Liver (tissue), 9 donors: Measurements from ENCODE around the gene FLNA. TPM values are rescaled to one million over a fixed set of nuclear protein-coding genes. Genes with fewer than 3 reads are reported as not detected.
"Not testable (repeated sequence)": the region's sequence is repeated elsewhere in the genome, so short reads cannot be mapped to it uniquely, and the experiment has no call there.

ENCODE experiments used
- DNase-seq: peaks from one replicate; pipeline ENCODE4 v3.0.0-alpha.2; 2017; ENCODE audit warnings: low spot score
- H3K27ac ChIP-seq, 2 donors: one replicate each; pipeline ENCODE4 v1.7.0; 2013; ENCODE audit warnings: inconsistent platforms in 2 of 2, low read length in 2 of 2, control low read depth in 1 of 2, low read depth in 1 of 2, mild to moderate bottlenecking in 1 of 2
- H3K27me3 ChIP-seq, 4 donors: one replicate each; pipeline versions ENCODE4 v1.6.1 to v1.7.0; 2013; ENCODE audit warnings: low read length in 3 of 4, inconsistent platforms in 1 of 4, mild to moderate bottlenecking in 1 of 4, moderate library complexity in 1 of 4; ENCODE audit not compliant: control insufficient read depth in 4 of 4, insufficient read depth in 4 of 4
- H3K36me3 ChIP-seq, 4 donors: one replicate each; pipeline versions ENCODE4 v1.6.1 to v1.7.0; 2013; ENCODE audit warnings: low read length in 3 of 4, mild to moderate bottlenecking in 3 of 4, low read depth in 1 of 4, moderate library complexity in 1 of 4; ENCODE audit not compliant: control insufficient read depth in 4 of 4, insufficient read depth in 3 of 4
- H3K4me1 ChIP-seq, 4 donors: one replicate each; pipeline versions ENCODE4 v1.6.1 to v1.7.0; 2013; ENCODE audit warnings: low read length in 3 of 4, mild to moderate bottlenecking in 3 of 4, moderate library complexity in 1 of 4; ENCODE audit not compliant: control insufficient read depth in 4 of 4, insufficient read depth in 4 of 4
- H3K4me3 ChIP-seq, 3 donors: one replicate each; pipeline versions ENCODE4 v1.6.1 to v1.7.0; 2013; ENCODE audit warnings: low read length in 3 of 3, control low read depth in 1 of 3, low read depth in 1 of 3, mild to moderate bottlenecking in 1 of 3
- H3K9ac ChIP-seq, 2 donors: one replicate each; pipeline ENCODE4 v1.7.0; 2013; ENCODE audit warnings: low read length in 2 of 2, mild to moderate bottlenecking in 2 of 2, moderate library complexity in 2 of 2, control low read depth in 1 of 2, low read depth in 1 of 2
- H3K9me3 ChIP-seq, 4 donors: one replicate each; pipeline versions ENCODE4 v1.6.1 to v1.7.0; 2013; ENCODE audit warnings: low read length in 3 of 4; ENCODE audit not compliant: control insufficient read depth in 4 of 4
- ATF3 ChIP-seq: IDR thresholded peaks from 2 replicates; pipeline ENCODE4 v1.6.1; 2016; ENCODE audit warnings: antibody characterized with exemption
- FOXA1 ChIP-seq: IDR thresholded peaks from 2 replicates; pipeline ENCODE4 v1.6.1; 2016; ENCODE audit warnings: antibody characterized with exemption
- FOXA2 ChIP-seq: IDR thresholded peaks from 2 replicates; pipeline ENCODE4 v1.6.1; 2016; ENCODE audit warnings: antibody characterized with exemption
- GABPA ChIP-seq, 2 donors: IDR thresholded peaks in 1 of 2; conservative IDR thresholded peaks in 1 of 2; 2 replicates each; pipeline ENCODE4 v1.6.1; 2016; ENCODE audit warnings: antibody characterized with exemption in 2 of 2, mild to moderate bottlenecking in 1 of 2, moderate library complexity in 1 of 2
- HNF4A ChIP-seq, 2 donors: conservative IDR thresholded peaks; 2 replicates each; pipeline ENCODE4 v1.6.1; 2016; ENCODE audit warnings: antibody characterized with exemption in 2 of 2, mild to moderate bottlenecking in 2 of 2
- HNF4G ChIP-seq: IDR thresholded peaks from 2 replicates; pipeline ENCODE4 v1.6.1; 2016; ENCODE audit warnings: antibody characterized with exemption
- JUND ChIP-seq, 2 donors: IDR thresholded peaks; 2 replicates each; pipeline ENCODE4 v1.6.1; 2016; ENCODE audit warnings: antibody characterized with exemption in 2 of 2
- NR2F2 ChIP-seq: IDR thresholded peaks from 2 replicates; pipeline ENCODE4 v1.6.1; 2016; ENCODE audit warnings: antibody characterized with exemption
- RAD21 ChIP-seq, 2 donors: IDR thresholded peaks; 2 replicates each; pipeline ENCODE4 v1.6.1; 2016; ENCODE audit warnings: antibody characterized with exemption in 2 of 2, mild to moderate bottlenecking in 2 of 2
- RXRA ChIP-seq, 2 donors: IDR thresholded peaks; 2 replicates each; pipeline ENCODE4 v1.6.1; 2017 to 2018; ENCODE audit warnings: antibody characterized with exemption in 2 of 2, mild to moderate bottlenecking in 1 of 2
- TAF1 ChIP-seq: conservative IDR thresholded peaks from 2 replicates; pipeline ENCODE4 v1.6.1; 2016; ENCODE audit warnings: antibody characterized with exemption, mild to moderate bottlenecking
- YY1 ChIP-seq: IDR thresholded peaks from 2 replicates; pipeline ENCODE4 v1.6.1; 2016; ENCODE audit warnings: antibody characterized with exemption, mild to moderate bottlenecking
- WGBS: extraction: QIAGEN DNeasy Blood & Tissue Kit; methylation state at CpG from one replicate; pipeline ENCODE4 v1.1.7; 2013; 5-methylcytosine and 5-hydroxymethylcytosine counted together
- polyA plus RNA-seq, 2 donors: library from polyadenylated mRNA; stranded (reverse) in 1 of 2; unstranded in 1 of 2; fragments of 200-250 nt in 1 of 2; fragments of >200 nt in 1 of 2; fragmentation: Nextera tagmentation in 1 of 2; extraction: Ambion mirVana in 1 of 2; gene quantifications; one replicate each; pipeline versions ENCODE4 v1.2.1 to v1.2.3, GENCODE V29; 2013 to 2015
- total RNA-seq, 2 donors: library from RNA; depleted of rRNA; stranded (reverse); fragments of >200 nt; gene quantifications; one replicate each; pipeline ENCODE4 v1.2.3, GENCODE V29; 2014
- TF ChIP-seq, protein P1 (sequence below): IDR thresholded peaks from 2 replicates; pipeline ENCODE4 v1.6.1; 2016; ENCODE audit warnings: antibody characterized with exemption
- TF ChIP-seq, protein P2 (sequence below): fragments of 150-350 bp; IDR thresholded peaks from 2 replicates; pipeline ENCODE4 v1.5.1; 2017; ENCODE audit warnings: improper control_type of control experiment, low read depth, low read length; ENCODE audit not compliant: missing input control
- TF ChIP-seq, protein P3 (sequence below): IDR thresholded peaks from 2 replicates; pipeline ENCODE4 v1.6.1; 2016; ENCODE audit warnings: antibody characterized with exemption
- donor health status: healthy.
- donor health status: healthy.
- donor health status: healthy.
- donor health status: healthy.
- donor health status: healthy.

Gene FLNA
- total and polyA plus RNA-seq, 4 donors = 23.4 to 152 (median 118) TPM

- Histone ChIP-seq H3K9me3 (no peaks in the 10 kb centered on the region), H3K27ac (no peak overlapping the region), H3K4me1 (peaks cover 0 to 2% (median under 1%) of the 10 kb centered on the region in 4 donors), H3K9ac (no peak overlapping the region), H3K4me3 (no peak overlapping the region), H3K36me3 (no peaks in the 10 kb centered on the region), H3K27me3 (no peaks in the 10 kb centered on the region)
- no peak for DNase-seq
- WGBS = 85% methylated on average over 8 of the region's 8 CpGs
- no peak for TF ChIP-seq GABPA (IDR thresholded peaks at IDR 0.05 in 1 of 2, conservative IDR thresholded peaks at IDR 0.05 in 1 of 2)
- no peak for TF ChIP-seq YY1
- no peak for TF ChIP-seq FOXA1
- no peak for TF ChIP-seq JUND (IDR thresholded peaks at IDR 0.05)
- TF ChIP-seq, protein P1, sequence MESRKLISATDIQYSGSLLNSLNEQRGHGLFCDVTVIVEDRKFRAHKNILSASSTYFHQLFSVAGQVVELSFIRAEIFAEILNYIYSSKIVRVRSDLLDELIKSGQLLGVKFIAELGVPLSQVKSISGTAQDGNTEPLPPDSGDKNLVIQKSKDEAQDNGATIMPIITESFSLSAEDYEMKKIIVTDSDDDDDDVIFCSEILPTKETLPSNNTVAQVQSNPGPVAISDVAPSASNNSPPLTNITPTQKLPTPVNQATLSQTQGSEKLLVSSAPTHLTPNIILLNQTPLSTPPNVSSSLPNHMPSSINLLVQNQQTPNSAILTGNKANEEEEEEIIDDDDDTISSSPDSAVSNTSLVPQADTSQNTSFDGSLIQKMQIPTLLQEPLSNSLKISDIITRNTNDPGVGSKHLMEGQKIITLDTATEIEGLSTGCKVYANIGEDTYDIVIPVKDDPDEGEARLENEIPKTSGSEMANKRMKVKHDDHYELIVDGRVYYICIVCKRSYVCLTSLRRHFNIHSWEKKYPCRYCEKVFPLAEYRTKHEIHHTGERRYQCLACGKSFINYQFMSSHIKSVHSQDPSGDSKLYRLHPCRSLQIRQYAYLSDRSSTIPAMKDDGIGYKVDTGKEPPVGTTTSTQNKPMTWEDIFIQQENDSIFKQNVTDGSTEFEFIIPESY = no peak
These were observed 71.0 kb downstream of the FLNA start for GRCh38 chrX:154303476-154303875.

- H3K4me1 ChIP-seq, H3K27ac ChIP-seq, H3K4me3 ChIP-seq, H3K9me3 ChIP-seq, H3K27me3 ChIP-seq, H3K9ac ChIP-seq, H3K36me3 ChIP-seq, DNase-seq: not testable (repeated sequence)
- WGBS = 85% methylated on average over 7 of the region's 7 CpGs
These were observed 71.4 kb downstream of the FLNA start for GRCh38 chrX:154302998-154303397.

- no peak for TF ChIP-seq GABPA (IDR thresholded peaks at IDR 0.05 in 1 of 2, conservative IDR thresholded peaks at IDR 0.05 in 1 of 2)
- no peak for TF ChIP-seq FOXA2
- no peak for TF ChIP-seq FOXA1
- no peak for TF ChIP-seq ATF3
- no peak for TF ChIP-seq RAD21 (IDR thresholded peaks at IDR 0.05)
- TF ChIP-seq HNF4G = no peak
- no peak for TF ChIP-seq YY1
- TF ChIP-seq NR2F2 = no peak
- TF ChIP-seq, protein P2, sequence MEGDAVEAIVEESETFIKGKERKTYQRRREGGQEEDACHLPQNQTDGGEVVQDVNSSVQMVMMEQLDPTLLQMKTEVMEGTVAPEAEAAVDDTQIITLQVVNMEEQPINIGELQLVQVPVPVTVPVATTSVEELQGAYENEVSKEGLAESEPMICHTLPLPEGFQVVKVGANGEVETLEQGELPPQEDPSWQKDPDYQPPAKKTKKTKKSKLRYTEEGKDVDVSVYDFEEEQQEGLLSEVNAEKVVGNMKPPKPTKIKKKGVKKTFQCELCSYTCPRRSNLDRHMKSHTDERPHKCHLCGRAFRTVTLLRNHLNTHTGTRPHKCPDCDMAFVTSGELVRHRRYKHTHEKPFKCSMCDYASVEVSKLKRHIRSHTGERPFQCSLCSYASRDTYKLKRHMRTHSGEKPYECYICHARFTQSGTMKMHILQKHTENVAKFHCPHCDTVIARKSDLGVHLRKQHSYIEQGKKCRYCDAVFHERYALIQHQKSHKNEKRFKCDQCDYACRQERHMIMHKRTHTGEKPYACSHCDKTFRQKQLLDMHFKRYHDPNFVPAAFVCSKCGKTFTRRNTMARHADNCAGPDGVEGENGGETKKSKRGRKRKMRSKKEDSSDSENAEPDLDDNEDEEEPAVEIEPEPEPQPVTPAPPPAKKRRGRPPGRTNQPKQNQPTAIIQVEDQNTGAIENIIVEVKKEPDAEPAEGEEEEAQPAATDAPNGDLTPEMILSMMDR = no peak
- TF ChIP-seq TAF1 = no peak
- no peak for TF ChIP-seq HNF4A (conservative IDR thresholded peaks at IDR 0.05)
- TF ChIP-seq, protein P3, sequence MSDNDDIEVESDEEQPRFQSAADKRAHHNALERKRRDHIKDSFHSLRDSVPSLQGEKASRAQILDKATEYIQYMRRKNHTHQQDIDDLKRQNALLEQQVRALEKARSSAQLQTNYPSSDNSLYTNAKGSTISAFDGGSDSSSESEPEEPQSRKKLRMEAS = no peak
- TF ChIP-seq, protein P1 = no peak
- TF ChIP-seq RXRA (IDR thresholded peaks at IDR 0.05) = no peak
- TF ChIP-seq JUND (IDR thresholded peaks at IDR 0.05) = no peak
- no peak overlapping the region for H3K4me3 ChIP-seq
- H3K27me3 ChIP-seq = no peaks in the 10 kb centered on the region
- H3K27ac ChIP-seq = no peak overlapping the region
- H3K4me1 ChIP-seq = no peaks in the 10 kb centered on the region
- 78% methylated on average over 8 of the region's 8 CpGs for WGBS
- no peak for DNase-seq
- H3K9ac ChIP-seq = no peak overlapping the region
- H3K36me3 ChIP-seq = no peaks in the 10 kb centered on the region
- H3K9me3 ChIP-seq = no peaks in the 10 kb centered on the region
These were observed 73.6 kb downstream of the FLNA start for GRCh38 chrX:154300816-154301215.
